ENCODE results near the gene TEDDM1. TPM values are rescaled to one million over a fixed set of nuclear protein-coding genes. Genes with fewer than 3 reads are reported as not detected.
"Not testable (repeated sequence)": the region's sequence is repeated elsewhere in the genome, so short reads cannot be mapped to it uniquely, and the experiment has no call there.

TEDDM1 gene, protein sequence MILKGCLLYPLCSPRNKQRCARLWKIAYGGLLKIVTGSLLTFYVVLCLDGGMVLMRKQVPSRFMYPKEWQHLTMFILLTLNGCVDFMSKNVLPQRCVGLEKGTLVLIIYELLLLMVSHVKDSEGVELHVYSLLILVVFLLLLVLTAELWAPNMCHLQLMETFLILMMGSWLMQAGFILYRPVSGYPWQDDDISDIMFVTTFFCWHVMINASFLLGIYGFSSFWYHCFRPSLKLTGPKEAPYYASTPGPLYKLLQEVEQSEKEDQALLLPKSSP
- total RNA-seq: not detected
- polyA plus RNA-seq: 0.02 TPM
- long read RNA-seq, donor 1: 0 reads
- long read RNA-seq, donor 2: 0 reads
- long read RNA-seq, donor 3: 0 reads
- long read RNA-seq, donor 4: 0 reads
- long read RNA-seq, donor 5: 0 reads
- long read RNA-seq, donor 6: 0 reads
- long read RNA-seq, donor 7, partial matches to known transcripts: 0 of 1 reads
- long read RNA-seq, donor 7, other reads (novel, unspliced or antisense): 0 of 1 reads
- long read RNA-seq, donor 8, partial matches to known transcripts: 0 of 1 reads
- long read RNA-seq, donor 8, other reads (novel, unspliced or antisense): 0 of 1 reads
- long read RNA-seq, donor 9, partial matches to known transcripts: 0 of 1 reads
- long read RNA-seq, donor 9, other reads (novel, unspliced or antisense): 0 of 1 reads
- long read RNA-seq, donor 10: 0 reads

DNA sequence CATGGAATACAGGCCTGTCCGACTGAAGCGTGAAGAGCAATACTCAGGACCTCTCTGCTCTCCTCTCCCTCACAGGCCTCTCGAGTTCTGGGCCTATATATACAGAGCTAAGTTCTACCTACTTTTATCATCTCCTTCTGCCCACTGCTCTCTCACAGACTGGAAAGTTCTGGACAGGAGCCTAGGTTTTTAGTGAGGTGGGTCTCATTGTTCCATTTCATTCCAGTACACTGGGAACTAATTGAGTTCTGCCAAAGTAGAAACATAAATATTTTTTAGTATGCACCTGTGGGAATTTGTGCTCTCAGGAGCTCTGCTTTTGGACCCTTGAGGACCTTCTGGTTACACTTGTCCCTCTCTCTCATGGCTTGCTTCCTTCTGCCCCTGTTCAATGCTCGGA lies at the start of gene TEDDM1:
Gene TEDDM1 (minus strand): TSS at position 101 of the 400 bp plus-strand sequence. CDS start 182 bp downstream, outside the sequence.
- H3K9me3 ChIP-seq (ENCODE audit: control insufficient read depth in 2 of 2, insufficient read depth in 1 of 2, low read length in 1 of 2): no peaks in the 10 kb centered on the region
- H3K4me1 ChIP-seq (ENCODE audit: control insufficient read depth in 2 of 2, insufficient read depth in 2 of 2, low read length in 2 of 2): peaks cover 2 to 3% of the 10 kb centered on the region in 2 donors
- H3K27me3 ChIP-seq (ENCODE audit: control insufficient read depth in 2 of 2, insufficient read depth in 1 of 2, low read length in 1 of 2): no peaks in the 10 kb centered on the region
- WGBS: 97% methylated on average over 4 of the region's 4 CpGs
- H3K4me3 ChIP-seq (ENCODE audit: low read length in 2 of 2): no peak within 1 kb of the TSS
- DNase-seq (ENCODE audit: low read depth in 6 of 9, low spot score in 9 of 9): no peak
- H3K27ac ChIP-seq (ENCODE audit: low read depth in 1 of 2, low read length in 1 of 2): no peak within 1 kb of the TSS
- no peaks in the 10 kb centered on the region for H3K36me3 ChIP-seq (ENCODE audit: control insufficient read depth in 2 of 2, insufficient read depth in 2 of 2, low read length in 1 of 2)

DNA sequence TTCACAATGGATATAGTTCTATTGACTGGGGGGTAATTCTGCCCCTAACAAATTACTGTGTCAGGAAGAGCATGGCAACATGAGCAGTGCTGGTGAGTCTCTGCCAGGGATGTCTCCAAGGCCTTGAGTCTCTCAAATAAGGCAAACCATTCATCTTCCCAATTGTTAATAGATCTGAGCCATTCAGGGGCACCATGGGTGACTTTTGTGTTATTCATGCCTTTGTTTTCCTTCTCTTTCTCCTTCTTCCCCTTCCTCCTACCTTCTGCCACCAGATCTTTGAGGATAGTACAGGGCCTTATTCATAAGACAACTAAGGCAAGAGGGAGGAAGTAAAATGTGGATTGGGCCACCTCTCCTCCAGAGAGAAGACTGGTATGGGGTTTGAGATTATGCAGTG lies 49.6 kb upstream of the TEDDM1 start, which contains the start of gene RGSL1:
Gene RGSL1 (plus strand): TSS at position 60 of the 400 bp plus-strand sequence. CDS start 20 bp downstream, at position 80.
- Histone ChIP-seq H3K9me3 (ENCODE audit: control insufficient read depth in 2 of 2, insufficient read depth in 1 of 2, low read length in 1 of 2) (no peaks in the 10 kb centered on the region), H3K4me1 (ENCODE audit: control insufficient read depth in 2 of 2, insufficient read depth in 2 of 2, low read length in 2 of 2) (no peaks in the 10 kb centered on the region), H3K27ac (ENCODE audit: low read depth in 1 of 2, low read length in 1 of 2) (no peak within 1 kb of the TSS), H3K36me3 (ENCODE audit: control insufficient read depth in 2 of 2, insufficient read depth in 2 of 2, low read length in 1 of 2) (no peaks in the 10 kb centered on the region), H3K4me3 (ENCODE audit: low read length in 2 of 2) (no peak within 1 kb of the TSS), H3K27me3 (ENCODE audit: control insufficient read depth in 2 of 2, insufficient read depth in 1 of 2, low read length in 1 of 2) (no peaks in the 10 kb centered on the region)
- no peak for DNase-seq (ENCODE audit: low read depth in 6 of 9, low spot score in 9 of 9)

DNA sequence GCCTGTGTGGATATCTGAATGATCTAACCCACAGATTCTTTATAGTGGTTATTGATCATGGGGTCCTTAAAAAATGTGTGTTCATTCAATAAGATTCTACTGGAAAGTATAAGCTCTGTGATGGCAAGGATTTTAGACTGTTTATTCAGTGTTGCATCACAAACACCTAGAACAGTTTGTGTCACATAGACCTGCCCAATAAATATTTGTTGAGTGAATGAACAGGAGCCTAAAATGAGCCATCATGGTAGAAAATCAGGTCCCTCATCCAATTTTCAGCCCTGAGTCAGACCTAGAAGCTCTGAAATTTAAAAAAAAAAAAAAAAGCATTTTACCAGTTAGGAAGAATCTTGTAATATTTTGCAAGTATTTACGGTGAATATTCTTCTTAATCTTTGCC lies 47.2 kb upstream of the TEDDM1 start:
- Histone ChIP-seq H3K4me3 (ENCODE audit: low read length in 2 of 2) (no peak overlapping the region), H3K27me3 (ENCODE audit: control insufficient read depth in 2 of 2, insufficient read depth in 1 of 2, low read length in 1 of 2) (no peaks in the 10 kb centered on the region), H3K9me3 (ENCODE audit: control insufficient read depth in 2 of 2, insufficient read depth in 1 of 2, low read length in 1 of 2) (no peaks in the 10 kb centered on the region), H3K4me1 (ENCODE audit: control insufficient read depth in 2 of 2, insufficient read depth in 2 of 2, low read length in 2 of 2) (no peaks in the 10 kb centered on the region), H3K36me3 (ENCODE audit: control insufficient read depth in 2 of 2, insufficient read depth in 2 of 2, low read length in 1 of 2) (no peaks in the 10 kb centered on the region), H3K27ac (ENCODE audit: low read depth in 1 of 2, low read length in 1 of 2) (no peak overlapping the region)
- DNase-seq (ENCODE audit: low read depth in 6 of 9, low spot score in 9 of 9): no peak
- WGBS: 97% methylated on average over 1 of the region's 1 CpG

DNA sequence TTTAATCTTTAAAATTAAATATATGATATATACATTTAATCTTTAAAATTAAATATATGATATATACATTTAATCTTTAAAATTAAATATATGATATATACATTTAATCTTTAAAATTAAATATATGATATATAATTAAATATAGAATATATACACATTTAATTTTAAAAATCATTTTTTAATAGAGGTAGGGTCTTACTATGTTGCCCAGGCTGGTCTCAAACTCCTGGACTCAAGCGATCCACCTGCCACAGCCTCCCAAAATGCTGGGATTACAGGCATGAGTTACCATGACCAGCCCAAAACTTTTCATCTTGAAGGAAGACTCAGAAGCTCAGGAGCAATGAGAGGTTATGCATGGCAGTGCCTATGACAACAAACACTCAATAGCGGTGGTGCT lies 46.7 kb upstream of the TEDDM1 start:
- not testable (repeated sequence) for H3K4me3 ChIP-seq (ENCODE audit: low read length in 2 of 2); H3K27me3 ChIP-seq (ENCODE audit: control insufficient read depth in 2 of 2, insufficient read depth in 1 of 2, low read length in 1 of 2); H3K27ac ChIP-seq (ENCODE audit: low read depth in 1 of 2, low read length in 1 of 2); DNase-seq (ENCODE audit: low read depth in 6 of 9, low spot score in 9 of 9); H3K9me3 ChIP-seq (ENCODE audit: control insufficient read depth in 2 of 2, insufficient read depth in 1 of 2, low read length in 1 of 2); H3K36me3 ChIP-seq (ENCODE audit: control insufficient read depth in 2 of 2, insufficient read depth in 2 of 2, low read length in 1 of 2); H3K4me1 ChIP-seq (ENCODE audit: control insufficient read depth in 2 of 2, insufficient read depth in 2 of 2, low read length in 2 of 2)
- WGBS: 96% methylated on average over 2 of the region's 2 CpGs

DNA sequence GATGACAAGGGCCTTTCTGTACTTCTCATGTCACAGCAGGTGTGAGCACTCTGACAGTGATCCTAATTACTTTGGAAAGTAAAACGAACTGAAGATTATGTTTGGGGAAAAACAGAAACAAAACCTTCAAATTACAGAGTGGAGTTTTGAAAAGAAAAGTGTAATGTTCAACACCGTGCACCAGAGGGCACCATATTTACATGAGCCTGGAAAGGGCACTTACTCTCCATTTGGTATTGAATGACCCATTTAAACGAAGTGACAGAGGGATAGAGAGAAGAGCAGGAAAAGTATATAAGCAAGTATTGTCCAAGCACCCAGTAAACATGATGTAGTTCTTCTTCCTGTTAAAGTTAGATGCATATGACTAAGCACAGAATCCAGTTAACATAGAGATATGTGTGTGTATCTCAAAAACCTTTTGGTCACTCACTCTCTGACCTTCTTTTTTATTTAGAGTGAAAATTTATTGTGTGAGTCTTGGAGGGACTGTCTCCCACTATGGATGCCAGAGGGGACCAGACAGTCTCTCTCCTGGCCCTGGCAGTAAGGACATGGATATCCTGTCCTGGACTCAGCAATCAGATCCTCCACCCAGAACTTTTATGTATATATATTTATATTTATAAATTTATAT lies 45.7 kb upstream of the TEDDM1 start:
- Histone ChIP-seq H3K27me3 (ENCODE audit: control insufficient read depth in 2 of 2, insufficient read depth in 1 of 2, low read length in 1 of 2) (no peaks in the 10 kb centered on the region), H3K9me3 (ENCODE audit: control insufficient read depth in 2 of 2, insufficient read depth in 1 of 2, low read length in 1 of 2) (no peaks in the 10 kb centered on the region), H3K27ac (ENCODE audit: low read depth in 1 of 2, low read length in 1 of 2) (no peak overlapping the region), H3K4me1 (ENCODE audit: control insufficient read depth in 2 of 2, insufficient read depth in 2 of 2, low read length in 2 of 2) (no peaks in the 10 kb centered on the region), H3K36me3 (ENCODE audit: control insufficient read depth in 2 of 2, insufficient read depth in 2 of 2, low read length in 1 of 2) (no peaks in the 10 kb centered on the region), H3K4me3 (ENCODE audit: low read length in 2 of 2) (no peak overlapping the region)
- 3% methylated on average over 3 of the region's 3 CpGs for WGBS
- DNase-seq (ENCODE audit: low read depth in 6 of 9, low spot score in 9 of 9): peak in 6 of 9 donors; percentile 8 to 47 (median 26)

DNA sequence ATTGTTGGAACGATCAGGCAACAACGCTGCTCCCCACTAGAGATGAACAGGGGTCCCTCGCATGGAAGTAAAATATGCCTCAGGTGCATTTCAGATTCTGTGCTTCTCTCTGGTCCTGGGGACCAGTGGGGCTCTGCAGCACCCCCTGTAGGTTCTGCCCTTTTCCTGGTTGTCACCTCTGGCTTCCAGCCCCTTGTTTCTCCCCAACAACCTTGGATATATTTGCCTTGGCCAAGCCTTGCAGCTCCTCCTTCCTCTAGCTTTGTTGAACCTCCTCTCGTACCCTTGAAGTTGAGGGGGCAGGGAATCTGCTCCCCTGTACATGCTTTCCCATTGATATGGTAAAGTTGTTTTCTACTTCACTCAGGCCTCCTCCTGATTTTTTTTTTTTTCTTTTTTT lies 44.0 kb upstream of the TEDDM1 start:
- WGBS: 78% methylated on average over 4 of the region's 4 CpGs
- Histone ChIP-seq H3K27me3 (ENCODE audit: control insufficient read depth in 2 of 2, insufficient read depth in 1 of 2, low read length in 1 of 2) (no peaks in the 10 kb centered on the region), H3K9me3 (ENCODE audit: control insufficient read depth in 2 of 2, insufficient read depth in 1 of 2, low read length in 1 of 2) (no peaks in the 10 kb centered on the region), H3K36me3 (ENCODE audit: control insufficient read depth in 2 of 2, insufficient read depth in 2 of 2, low read length in 1 of 2) (no peaks in the 10 kb centered on the region), H3K4me1 (ENCODE audit: control insufficient read depth in 2 of 2, insufficient read depth in 2 of 2, low read length in 2 of 2) (no peaks in the 10 kb centered on the region), H3K4me3 (ENCODE audit: low read length in 2 of 2) (no peak overlapping the region), H3K27ac (ENCODE audit: low read depth in 1 of 2, low read length in 1 of 2) (no peak overlapping the region)
- no peak for DNase-seq (ENCODE audit: low read depth in 6 of 9, low spot score in 9 of 9)

DNA sequence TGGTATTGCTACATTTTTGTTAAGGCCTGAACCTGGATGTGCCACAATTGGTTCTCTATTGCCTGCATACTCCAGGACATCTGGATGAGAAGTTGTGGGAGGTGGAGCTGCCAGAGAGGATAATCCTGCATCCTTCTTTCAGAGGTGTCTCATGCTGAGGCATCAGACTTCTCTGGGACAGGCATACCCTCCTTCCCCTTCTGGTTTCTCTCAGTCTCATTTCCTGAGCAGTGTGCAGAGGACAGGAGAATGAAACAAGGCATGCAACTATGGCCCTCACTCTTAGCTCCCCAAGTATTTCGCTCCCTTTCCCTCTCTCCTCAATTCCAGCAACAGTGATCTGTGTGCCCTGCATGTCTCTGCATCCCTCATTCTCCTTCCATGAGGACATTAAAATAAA lies 41.9 kb upstream of the TEDDM1 start:
- H3K4me1 ChIP-seq (ENCODE audit: control insufficient read depth in 2 of 2, insufficient read depth in 2 of 2, low read length in 2 of 2): no peaks in the 10 kb centered on the region
- no peak overlapping the region for H3K4me3 ChIP-seq (ENCODE audit: low read length in 2 of 2)
- H3K27me3 ChIP-seq (ENCODE audit: control insufficient read depth in 2 of 2, insufficient read depth in 1 of 2, low read length in 1 of 2): no peaks in the 10 kb centered on the region
- 100% methylated on average over 1 of the region's 1 CpG for WGBS
- no peak for DNase-seq (ENCODE audit: low read depth in 6 of 9, low spot score in 9 of 9)
- H3K9me3 ChIP-seq (ENCODE audit: control insufficient read depth in 2 of 2, insufficient read depth in 1 of 2, low read length in 1 of 2): no peaks in the 10 kb centered on the region
- no peaks in the 10 kb centered on the region for H3K36me3 ChIP-seq (ENCODE audit: control insufficient read depth in 2 of 2, insufficient read depth in 2 of 2, low read length in 1 of 2)
- H3K27ac ChIP-seq (ENCODE audit: low read depth in 1 of 2, low read length in 1 of 2): no peak overlapping the region

DNA sequence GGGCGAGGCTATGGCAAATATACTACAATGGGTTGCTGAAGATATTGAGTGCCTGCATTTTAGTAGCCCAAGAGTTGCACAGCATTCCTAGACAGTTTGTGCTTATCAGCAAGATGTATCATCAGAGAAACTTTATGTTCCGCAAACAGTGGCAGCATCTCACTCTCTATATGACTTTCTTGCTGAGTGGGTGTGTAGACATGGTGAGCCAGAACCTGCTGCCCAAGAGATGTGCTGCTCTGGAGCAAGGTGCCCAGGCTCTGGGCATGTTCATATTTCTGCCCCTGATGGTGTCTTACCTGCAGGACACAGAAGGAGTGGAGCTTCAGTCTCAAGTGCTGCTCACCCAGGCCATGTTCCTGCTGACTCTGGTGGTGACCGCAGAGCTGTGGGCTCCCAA lies 41.3 kb upstream of the TEDDM1 start:
- H3K4me3 ChIP-seq (ENCODE audit: low read length in 2 of 2): no peak overlapping the region
- 98% methylated on average over 3 of the region's 3 CpGs for WGBS
- no peaks in the 10 kb centered on the region for H3K4me1 ChIP-seq (ENCODE audit: control insufficient read depth in 2 of 2, insufficient read depth in 2 of 2, low read length in 2 of 2)
- no peaks in the 10 kb centered on the region for H3K36me3 ChIP-seq (ENCODE audit: control insufficient read depth in 2 of 2, insufficient read depth in 2 of 2, low read length in 1 of 2)
- no peaks in the 10 kb centered on the region for H3K9me3 ChIP-seq (ENCODE audit: control insufficient read depth in 2 of 2, insufficient read depth in 1 of 2, low read length in 1 of 2)
- H3K27ac ChIP-seq (ENCODE audit: low read depth in 1 of 2, low read length in 1 of 2): no peak overlapping the region
- no peaks in the 10 kb centered on the region for H3K27me3 ChIP-seq (ENCODE audit: control insufficient read depth in 2 of 2, insufficient read depth in 1 of 2, low read length in 1 of 2)
- no peak for DNase-seq (ENCODE audit: low read depth in 6 of 9, low spot score in 9 of 9)

DNA sequence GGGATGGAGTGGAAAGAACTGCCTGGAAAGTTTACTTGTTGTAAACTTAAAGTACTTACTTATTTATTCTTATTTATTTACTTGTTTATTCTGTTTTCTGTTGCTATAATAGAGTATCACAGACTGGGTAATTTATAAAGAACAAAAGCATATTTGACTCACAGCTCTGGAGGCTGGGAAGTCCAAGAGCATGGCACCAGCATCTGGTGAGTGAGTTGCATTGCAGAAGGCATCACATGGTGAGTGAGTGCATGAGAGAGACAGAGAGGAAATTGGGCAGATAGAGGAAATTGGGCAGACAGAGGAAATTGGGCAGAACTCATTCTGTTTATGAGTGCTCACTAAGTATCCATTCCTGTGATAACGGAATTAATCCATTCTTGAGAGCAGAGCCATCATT lies 37.9 kb upstream of the TEDDM1 start:
- Histone ChIP-seq H3K4me3 (ENCODE audit: low read length in 2 of 2) (no peak overlapping the region), H3K9me3 (ENCODE audit: control insufficient read depth in 2 of 2, insufficient read depth in 1 of 2, low read length in 1 of 2) (no peaks in the 10 kb centered on the region), H3K36me3 (ENCODE audit: control insufficient read depth in 2 of 2, insufficient read depth in 2 of 2, low read length in 1 of 2) (no peaks in the 10 kb centered on the region), H3K27me3 (ENCODE audit: control insufficient read depth in 2 of 2, insufficient read depth in 1 of 2, low read length in 1 of 2) (no peaks in the 10 kb centered on the region), H3K27ac (ENCODE audit: low read depth in 1 of 2, low read length in 1 of 2) (no peak overlapping the region), H3K4me1 (ENCODE audit: control insufficient read depth in 2 of 2, insufficient read depth in 2 of 2, low read length in 2 of 2) (no peaks in the 10 kb centered on the region)
- 100% methylated on average over 1 of the region's 1 CpG for WGBS
- DNase-seq (ENCODE audit: low read depth in 6 of 9, low spot score in 9 of 9): no peak
